ENCODE measurements around the gene SMYD3.

GRCh38 chr1:246482805-246483568, 24.1 kb downstream of the SMYD3 start:
- no peak for TF ChIP-seq CTCF (IDR thresholded peaks at IDR 0.05; ENCODE audit: low read depth, low read length, poor library complexity, severe bottlenecking)
- TF ChIP-seq EZH2phosphoT487 (IDR thresholded peaks at IDR 0.05; ENCODE audit: borderline replicate concordance, low read length): no peak

All from DOHH2 (cell line).